Measurements from ENCODE around the gene TCHHL1. TPM values are rescaled to one million over a fixed set of nuclear protein-coding genes. Genes with fewer than 3 reads are reported as not detected.

TCHHL1 gene
- total and polyA plus RNA-seq, 9 of the 15 experiments (the other 6 are each of a cell fraction or from before 2014, with no cell fraction given), result not detected

DNA sequence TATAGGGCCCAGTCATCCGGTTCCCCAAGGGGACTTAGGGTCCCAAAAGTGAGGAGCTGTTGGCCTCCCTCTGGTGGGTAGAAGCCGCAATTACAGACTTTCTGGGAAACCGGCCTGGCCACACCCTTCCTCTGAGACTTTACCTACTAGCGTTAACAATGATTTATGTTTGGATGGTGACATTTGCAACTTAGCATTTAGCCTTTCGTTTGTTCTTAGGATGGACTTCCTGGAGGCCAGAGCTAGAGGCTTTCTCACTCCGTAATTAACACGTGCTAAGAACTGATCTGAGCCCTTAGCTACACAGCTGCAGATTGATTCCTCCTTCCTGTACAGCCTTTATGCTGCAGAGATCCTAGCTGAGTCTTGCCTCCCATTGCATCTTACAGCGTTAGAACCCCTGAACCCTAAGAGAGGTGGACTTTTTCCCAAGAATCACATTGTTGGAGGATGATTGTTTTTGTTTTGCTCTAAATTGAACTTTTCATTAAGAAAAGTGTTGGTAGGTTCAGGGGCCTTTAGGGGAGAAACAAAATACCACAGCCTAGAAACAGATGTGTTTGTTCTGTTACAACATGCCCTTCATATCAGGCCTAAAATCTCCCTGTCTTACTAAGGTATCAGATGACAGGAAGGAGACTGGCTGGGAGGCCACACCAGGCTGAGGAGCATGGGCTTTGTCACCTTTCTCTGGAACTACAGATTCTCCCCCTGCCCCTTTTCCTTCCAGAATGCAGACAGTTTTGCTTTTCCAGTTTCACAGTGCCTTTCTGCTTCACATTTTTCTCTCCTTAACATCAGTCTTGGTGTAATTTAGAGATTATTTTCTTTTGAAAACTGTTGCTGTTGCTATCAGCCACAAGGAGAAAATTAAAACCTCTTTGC lies 54.0 kb downstream of the TCHHL1 start (continued):
- TF ChIP-seq NFIX (CRISPR knock-in tag; IDR thresholded peaks at IDR 0.05; ENCODE audit: low read depth) (no peak), ZNF274 (IDR thresholded peaks at IDR 0.05; ENCODE audit: borderline replicate concordance, low read depth, low read length) (no peak), EHMT2 (IDR thresholded peaks at IDR 0.05) (no peak), GTF2E2 (tag; IDR thresholded peaks at IDR 0.05) (peak; percentile 53; the same call in 1 of the 2 replicates), MTA2 (IDR thresholded peaks at IDR 0.05; ENCODE audit: low read depth) (peak; percentile 34; the same call in 1 of the 2 replicates), HDGF (IDR thresholded peaks at IDR 0.05) (no peak), PTBP1 (IDR thresholded peaks at IDR 0.05; ENCODE audit: low read depth, low read length) (no peak), SAFB (IDR thresholded peaks at IDR 0.05; ENCODE audit: borderline replicate concordance, low read depth, low read length) (no peak), MCM5 (IDR thresholded peaks at IDR 0.05; ENCODE audit: low read depth) (no peak)
- TF ChIP-seq, protein P1, sequence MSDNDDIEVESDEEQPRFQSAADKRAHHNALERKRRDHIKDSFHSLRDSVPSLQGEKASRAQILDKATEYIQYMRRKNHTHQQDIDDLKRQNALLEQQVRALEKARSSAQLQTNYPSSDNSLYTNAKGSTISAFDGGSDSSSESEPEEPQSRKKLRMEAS (CRISPR knock-in tag; IDR thresholded peaks at IDR 0.05), result no peak
- TF ChIP-seq, protein P2, sequence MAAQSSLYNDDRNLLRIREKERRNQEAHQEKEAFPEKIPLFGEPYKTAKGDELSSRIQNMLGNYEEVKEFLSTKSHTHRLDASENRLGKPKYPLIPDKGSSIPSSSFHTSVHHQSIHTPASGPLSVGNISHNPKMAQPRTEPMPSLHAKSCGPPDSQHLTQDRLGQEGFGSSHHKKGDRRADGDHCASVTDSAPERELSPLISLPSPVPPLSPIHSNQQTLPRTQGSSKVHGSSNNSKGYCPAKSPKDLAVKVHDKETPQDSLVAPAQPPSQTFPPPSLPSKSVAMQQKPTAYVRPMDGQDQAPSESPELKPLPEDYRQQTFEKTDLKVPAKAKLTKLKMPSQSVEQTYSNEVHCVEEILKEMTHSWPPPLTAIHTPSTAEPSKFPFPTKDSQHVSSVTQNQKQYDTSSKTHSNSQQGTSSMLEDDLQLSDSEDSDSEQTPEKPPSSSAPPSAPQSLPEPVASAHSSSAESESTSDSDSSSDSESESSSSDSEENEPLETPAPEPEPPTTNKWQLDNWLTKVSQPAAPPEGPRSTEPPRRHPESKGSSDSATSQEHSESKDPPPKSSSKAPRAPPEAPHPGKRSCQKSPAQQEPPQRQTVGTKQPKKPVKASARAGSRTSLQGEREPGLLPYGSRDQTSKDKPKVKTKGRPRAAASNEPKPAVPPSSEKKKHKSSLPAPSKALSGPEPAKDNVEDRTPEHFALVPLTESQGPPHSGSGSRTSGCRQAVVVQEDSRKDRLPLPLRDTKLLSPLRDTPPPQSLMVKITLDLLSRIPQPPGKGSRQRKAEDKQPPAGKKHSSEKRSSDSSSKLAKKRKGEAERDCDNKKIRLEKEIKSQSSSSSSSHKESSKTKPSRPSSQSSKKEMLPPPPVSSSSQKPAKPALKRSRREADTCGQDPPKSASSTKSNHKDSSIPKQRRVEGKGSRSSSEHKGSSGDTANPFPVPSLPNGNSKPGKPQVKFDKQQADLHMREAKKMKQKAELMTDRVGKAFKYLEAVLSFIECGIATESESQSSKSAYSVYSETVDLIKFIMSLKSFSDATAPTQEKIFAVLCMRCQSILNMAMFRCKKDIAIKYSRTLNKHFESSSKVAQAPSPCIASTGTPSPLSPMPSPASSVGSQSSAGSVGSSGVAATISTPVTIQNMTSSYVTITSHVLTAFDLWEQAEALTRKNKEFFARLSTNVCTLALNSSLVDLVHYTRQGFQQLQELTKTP (IDR thresholded peaks at IDR 0.05; ENCODE audit: low read depth in 1 of 2, partially characterized antibody in 2 of 2), result peak; percentile 16 to 52
- TF ChIP-seq, protein P3, sequence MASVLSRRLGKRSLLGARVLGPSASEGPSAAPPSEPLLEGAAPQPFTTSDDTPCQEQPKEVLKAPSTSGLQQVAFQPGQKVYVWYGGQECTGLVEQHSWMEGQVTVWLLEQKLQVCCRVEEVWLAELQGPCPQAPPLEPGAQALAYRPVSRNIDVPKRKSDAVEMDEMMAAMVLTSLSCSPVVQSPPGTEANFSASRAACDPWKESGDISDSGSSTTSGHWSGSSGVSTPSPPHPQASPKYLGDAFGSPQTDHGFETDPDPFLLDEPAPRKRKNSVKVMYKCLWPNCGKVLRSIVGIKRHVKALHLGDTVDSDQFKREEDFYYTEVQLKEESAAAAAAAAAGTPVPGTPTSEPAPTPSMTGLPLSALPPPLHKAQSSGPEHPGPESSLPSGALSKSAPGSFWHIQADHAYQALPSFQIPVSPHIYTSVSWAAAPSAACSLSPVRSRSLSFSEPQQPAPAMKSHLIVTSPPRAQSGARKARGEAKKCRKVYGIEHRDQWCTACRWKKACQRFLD (CRISPR knock-in tag; IDR thresholded peaks at IDR 0.05), result no peak; the same call in 1 of the 2 replicates
- TF ChIP-seq, protein P4, sequence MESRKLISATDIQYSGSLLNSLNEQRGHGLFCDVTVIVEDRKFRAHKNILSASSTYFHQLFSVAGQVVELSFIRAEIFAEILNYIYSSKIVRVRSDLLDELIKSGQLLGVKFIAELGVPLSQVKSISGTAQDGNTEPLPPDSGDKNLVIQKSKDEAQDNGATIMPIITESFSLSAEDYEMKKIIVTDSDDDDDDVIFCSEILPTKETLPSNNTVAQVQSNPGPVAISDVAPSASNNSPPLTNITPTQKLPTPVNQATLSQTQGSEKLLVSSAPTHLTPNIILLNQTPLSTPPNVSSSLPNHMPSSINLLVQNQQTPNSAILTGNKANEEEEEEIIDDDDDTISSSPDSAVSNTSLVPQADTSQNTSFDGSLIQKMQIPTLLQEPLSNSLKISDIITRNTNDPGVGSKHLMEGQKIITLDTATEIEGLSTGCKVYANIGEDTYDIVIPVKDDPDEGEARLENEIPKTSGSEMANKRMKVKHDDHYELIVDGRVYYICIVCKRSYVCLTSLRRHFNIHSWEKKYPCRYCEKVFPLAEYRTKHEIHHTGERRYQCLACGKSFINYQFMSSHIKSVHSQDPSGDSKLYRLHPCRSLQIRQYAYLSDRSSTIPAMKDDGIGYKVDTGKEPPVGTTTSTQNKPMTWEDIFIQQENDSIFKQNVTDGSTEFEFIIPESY (CRISPR knock-in tag; IDR thresholded peaks at IDR 0.05), result no peak
- TF ChIP-seq, protein P5, sequence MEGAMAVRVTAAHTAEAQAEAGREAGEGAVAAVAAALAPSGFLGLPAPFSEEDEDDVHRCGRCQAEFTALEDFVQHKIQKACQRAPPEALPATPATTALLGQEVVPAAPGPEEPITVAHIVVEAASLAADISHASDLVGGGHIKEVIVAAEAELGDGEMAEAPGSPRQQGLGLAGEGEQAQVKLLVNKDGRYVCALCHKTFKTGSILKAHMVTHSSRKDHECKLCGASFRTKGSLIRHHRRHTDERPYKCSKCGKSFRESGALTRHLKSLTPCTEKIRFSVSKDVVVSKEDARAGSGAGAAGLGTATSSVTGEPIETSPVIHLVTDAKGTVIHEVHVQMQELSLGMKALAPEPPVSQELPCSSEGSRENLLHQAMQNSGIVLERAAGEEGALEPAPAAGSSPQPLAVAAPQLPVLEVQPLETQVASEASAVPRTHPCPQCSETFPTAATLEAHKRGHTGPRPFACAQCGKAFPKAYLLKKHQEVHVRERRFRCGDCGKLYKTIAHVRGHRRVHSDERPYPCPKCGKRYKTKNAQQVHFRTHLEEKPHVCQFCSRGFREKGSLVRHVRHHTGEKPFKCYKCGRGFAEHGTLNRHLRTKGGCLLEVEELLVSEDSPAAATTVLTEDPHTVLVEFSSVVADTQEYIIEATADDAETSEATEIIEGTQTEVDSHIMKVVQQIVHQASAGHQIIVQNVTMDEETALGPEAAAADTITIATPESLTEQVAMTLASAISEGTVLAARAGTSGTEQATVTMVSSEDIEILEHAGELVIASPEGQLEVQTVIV (CRISPR knock-in tag; IDR thresholded peaks at IDR 0.05; ENCODE audit: borderline replicate concordance), result no peak
- TF ChIP-seq, protein P6, sequence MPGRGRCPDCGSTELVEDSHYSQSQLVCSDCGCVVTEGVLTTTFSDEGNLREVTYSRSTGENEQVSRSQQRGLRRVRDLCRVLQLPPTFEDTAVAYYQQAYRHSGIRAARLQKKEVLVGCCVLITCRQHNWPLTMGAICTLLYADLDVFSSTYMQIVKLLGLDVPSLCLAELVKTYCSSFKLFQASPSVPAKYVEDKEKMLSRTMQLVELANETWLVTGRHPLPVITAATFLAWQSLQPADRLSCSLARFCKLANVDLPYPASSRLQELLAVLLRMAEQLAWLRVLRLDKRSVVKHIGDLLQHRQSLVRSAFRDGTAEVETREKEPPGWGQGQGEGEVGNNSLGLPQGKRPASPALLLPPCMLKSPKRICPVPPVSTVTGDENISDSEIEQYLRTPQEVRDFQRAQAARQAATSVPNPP (IDR thresholded peaks at IDR 0.05; ENCODE audit: borderline replicate concordance, insufficient read depth, insufficient read length), result no peak
